ENCODE results near the gene GRID1. TPM values are rescaled to one million over a fixed set of nuclear protein-coding genes. Genes with fewer than 3 reads are reported as not detected.

Gene GRID1
- total RNA-seq, 1 experiment from 2014 or later, result 5.6 TPM

GRCh38 chr10:85735997-85736396 lies 630.6 kb downstream of the GRID1 start:
- Histone ChIP-seq H3K4me2 (ENCODE audit: low read length) (no peak overlapping the region), H3K4me1 (ENCODE audit: control insufficient read depth in 1 of 2, insufficient read depth in 2 of 2, low read length in 2 of 2) (no peaks in the 10 kb centered on the region), H3K27me3 (ENCODE audit: insufficient read depth, low read length) (peaks cover 18% of the 10 kb centered on the region; the same call in 1 of the 2 replicates), H3K9ac (ENCODE audit: low read length) (no peak overlapping the region), H3K9me2 (ENCODE audit: insufficient read depth) (no peaks in the 10 kb centered on the region), H4K20me1 (ENCODE audit: insufficient read depth) (no peaks in the 10 kb centered on the region), H2AFZ (ENCODE audit: low read depth, low read length, poor library complexity, severe bottlenecking) (no peak overlapping the region), H3K9me3 (ENCODE audit: control insufficient read depth in 1 of 2, insufficient read depth in 1 of 2, low read depth in 1 of 2, low read length in 2 of 2) (no peaks in the 10 kb centered on the region), H3K27ac (ENCODE audit: low read depth, low read length) (no peak overlapping the region), H3K4me3 (replicated peaks in 1 of 2; ENCODE audit: low read depth in 1 of 2, low read length in 2 of 2) (no peak overlapping the region), H3K79me2 (ENCODE audit: insufficient read depth, low read length) (no peaks in the 10 kb centered on the region), H3K36me3 (ENCODE audit: control insufficient read depth in 1 of 2, insufficient read depth in 2 of 2, low read length in 2 of 2) (no peaks in the 10 kb centered on the region)
- no peak for TF ChIP-seq ZBTB33 (IDR thresholded peaks at IDR 0.05; ENCODE audit: extremely low read depth, insufficient replicate concordance, low read length)
- TF ChIP-seq YY1 (IDR thresholded peaks at IDR 0.05; ENCODE audit: extremely low read depth, insufficient replicate concordance, low read depth, low read length), result no peak
- TF ChIP-seq CBX3 (IDR thresholded peaks at IDR 0.05; ENCODE audit: low read depth), result no peak
- no peak for TF ChIP-seq EZH2phosphoT487 (IDR thresholded peaks at IDR 0.05; ENCODE audit: borderline replicate concordance)
- no peak for TF ChIP-seq MAX (IDR thresholded peaks at IDR 0.05)
- no peak for TF ChIP-seq JUND (IDR thresholded peaks at IDR 0.05)
- no peak for TF ChIP-seq SRF (IDR thresholded peaks at IDR 0.05; ENCODE audit: low read depth)
- no peak for TF ChIP-seq POLR2A (IDR thresholded peaks at IDR 0.05; ENCODE audit: borderline replicate concordance, extremely low read depth, insufficient read depth, insufficient read length)
- no peak for TF ChIP-seq SP1 (IDR thresholded peaks at IDR 0.05; ENCODE audit: low read depth)
- POLR2A ChIA-PET, result no interaction called here
- intact Hi-C loops (cut with micrococcal nuclease), result no loop called here
- DNase-seq (ENCODE audit: low read depth, low spot score) (no peak), ATAC-seq (no peak)
- RAD21 ChIA-PET (ENCODE audit: low non-redundant PET in 1 of 2, low total read pairs in 2 of 2, uncharacterized antibody in 2 of 2, unreplicated experiment in 2 of 2), result no interaction called here
- CTCF ChIA-PET, result no interaction called here
- BruUV-seq (replicated peaks), result no TSS peak

- Histone ChIP-seq H3K27ac (ENCODE audit: low read depth, low read length) (no peak overlapping the region), H3K79me2 (ENCODE audit: insufficient read depth, low read length) (no peaks in the 10 kb centered on the region), H3K27me3 (ENCODE audit: insufficient read depth, low read length) (peaks cover 18% of the 10 kb centered on the region; the same call in 1 of the 2 replicates), H3K9ac (ENCODE audit: low read length) (no peak overlapping the region), H3K4me2 (ENCODE audit: low read length) (no peak overlapping the region), H4K20me1 (ENCODE audit: insufficient read depth) (no peaks in the 10 kb centered on the region), H3K36me3 (ENCODE audit: control insufficient read depth in 1 of 2, insufficient read depth in 2 of 2, low read length in 2 of 2) (no peaks in the 10 kb centered on the region), H3K9me2 (ENCODE audit: insufficient read depth) (no peaks in the 10 kb centered on the region), H2AFZ (ENCODE audit: low read depth, low read length, poor library complexity, severe bottlenecking) (no peak overlapping the region), H3K9me3 (ENCODE audit: control insufficient read depth in 1 of 2, insufficient read depth in 1 of 2, low read depth in 1 of 2, low read length in 2 of 2) (no peaks in the 10 kb centered on the region), H3K4me1 (ENCODE audit: control insufficient read depth in 1 of 2, insufficient read depth in 2 of 2, low read length in 2 of 2) (no peaks in the 10 kb centered on the region), H3K4me3 (replicated peaks in 1 of 2; ENCODE audit: low read depth in 1 of 2, low read length in 2 of 2) (no peak overlapping the region)
- no TSS peak for BruUV-seq (replicated peaks)
- ChIA-PET POLR2A (no interaction called here), CTCF (no interaction called here), RAD21 (ENCODE audit: low non-redundant PET in 1 of 2, low total read pairs in 2 of 2, uncharacterized antibody in 2 of 2, unreplicated experiment in 2 of 2) (no interaction called here)
- intact Hi-C loops (cut with micrococcal nuclease), result no loop called here
- ATAC-seq, result no peak
- no peak for DNase-seq (ENCODE audit: low read depth, low spot score)
- no peak for TF ChIP-seq SP1 (IDR thresholded peaks at IDR 0.05; ENCODE audit: low read depth)
- no peak for TF ChIP-seq ZFX (IDR thresholded peaks at IDR 0.05)
- TF ChIP-seq ATF3 (IDR thresholded peaks at IDR 0.05), result no peak
- TF ChIP-seq TCF7L2 (IDR thresholded peaks at IDR 0.05; ENCODE audit: borderline replicate concordance, extremely low read depth, insufficient read depth, insufficient read length), result no peak
- TF ChIP-seq YY1 (IDR thresholded peaks at IDR 0.05; ENCODE audit: extremely low read depth, insufficient replicate concordance, low read depth, low read length), result no peak
- no peak for TF ChIP-seq POLR2A (IDR thresholded peaks at IDR 0.05; ENCODE audit: borderline replicate concordance, extremely low read depth, insufficient read depth, insufficient read length)
- TF ChIP-seq POLR2AphosphoS5 (IDR thresholded peaks at IDR 0.05; ENCODE audit: low read depth, low read length), result no peak
- no peak for TF ChIP-seq CBX3 (IDR thresholded peaks at IDR 0.05; ENCODE audit: low read depth)
- no peak for TF ChIP-seq ZBTB33 (IDR thresholded peaks at IDR 0.05; ENCODE audit: extremely low read depth, insufficient replicate concordance, low read length)
These were observed 631.8 kb downstream of the GRID1 start for GRCh38 chr10:85734791-85735190.

All from HCT116 (cell line).